ENCODE results near the gene TOR2A. TPM values are rescaled to one million over a fixed set of nuclear protein-coding genes. Genes with fewer than 3 reads are reported as not detected.

TOR2A gene
- polyA plus RNA-seq, 3 donors, result 57.4 to 63.8 (median 60.0) TPM

GRCh38 chr9:127732444-127732843 lies 2.6 kb downstream of the TOR2A start:
- peaks cover 41% of the 10 kb centered on the region for H4K20me1 ChIP-seq (ENCODE audit: insufficient read depth, low read length)
- H3K9me3 ChIP-seq (replicated peaks in 1 of 2; ENCODE audit: control insufficient read depth in 1 of 2, insufficient read depth in 1 of 2, low read length in 2 of 2), result no peaks in the 10 kb centered on the region
- no peak overlapping the region for H3K27ac Mint-ChIP-seq
- H3K36me3 ChIP-seq (replicated peaks in 1 of 2; ENCODE audit: control insufficient read depth in 1 of 2, insufficient read depth in 2 of 2, low read length in 2 of 2), result peaks cover 16 to 32% of the 10 kb centered on the region in 2 donors
- H3K4me1 ChIP-seq (ENCODE audit: control insufficient read depth in 1 of 2, insufficient read depth in 2 of 2, low read length in 2 of 2), result peaks cover 19 to 25% of the 10 kb centered on the region in 2 donors
- TF ChIP-seq, protein P1, sequence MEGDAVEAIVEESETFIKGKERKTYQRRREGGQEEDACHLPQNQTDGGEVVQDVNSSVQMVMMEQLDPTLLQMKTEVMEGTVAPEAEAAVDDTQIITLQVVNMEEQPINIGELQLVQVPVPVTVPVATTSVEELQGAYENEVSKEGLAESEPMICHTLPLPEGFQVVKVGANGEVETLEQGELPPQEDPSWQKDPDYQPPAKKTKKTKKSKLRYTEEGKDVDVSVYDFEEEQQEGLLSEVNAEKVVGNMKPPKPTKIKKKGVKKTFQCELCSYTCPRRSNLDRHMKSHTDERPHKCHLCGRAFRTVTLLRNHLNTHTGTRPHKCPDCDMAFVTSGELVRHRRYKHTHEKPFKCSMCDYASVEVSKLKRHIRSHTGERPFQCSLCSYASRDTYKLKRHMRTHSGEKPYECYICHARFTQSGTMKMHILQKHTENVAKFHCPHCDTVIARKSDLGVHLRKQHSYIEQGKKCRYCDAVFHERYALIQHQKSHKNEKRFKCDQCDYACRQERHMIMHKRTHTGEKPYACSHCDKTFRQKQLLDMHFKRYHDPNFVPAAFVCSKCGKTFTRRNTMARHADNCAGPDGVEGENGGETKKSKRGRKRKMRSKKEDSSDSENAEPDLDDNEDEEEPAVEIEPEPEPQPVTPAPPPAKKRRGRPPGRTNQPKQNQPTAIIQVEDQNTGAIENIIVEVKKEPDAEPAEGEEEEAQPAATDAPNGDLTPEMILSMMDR (IDR thresholded peaks at IDR 0.05), result no peak
- no peaks in the 10 kb centered on the region for H3K79me2 ChIP-seq (ENCODE audit: insufficient read depth, low read length)
- no peak overlapping the region for H3K4me3 ChIP-seq (replicated peaks in 1 of 3; ENCODE audit: low read depth in 2 of 3, low read length in 3 of 3)
- no peak overlapping the region for H3K4me3 Mint-ChIP-seq
- 97% methylated on average over 20 of the region's 21 CpGs for WGBS (ENCODE audit: insufficient coverage)
- no peak overlapping the region for H3K4me2 ChIP-seq (replicated peaks; ENCODE audit: extremely low read depth, low read length, poor library complexity, severe bottlenecking)
- H3K27ac ChIP-seq (ENCODE audit: low read depth in 1 of 2, low read length in 2 of 2), result no peak overlapping the region
- peaks cover 17% of the 10 kb centered on the region for H3K4me1 Mint-ChIP-seq
- H3K9ac ChIP-seq (ENCODE audit: insufficient read depth, low read length, poor library complexity, severe bottlenecking), result no peak overlapping the region
- intact Hi-C loops (cut with micrococcal nuclease), result loop anchor here (2.0 to 5.0 kb wide), 2 partner anchors 140 to 228 kb away; no protein-coding TSS in a partner anchor
- H2AFZ ChIP-seq (ENCODE audit: insufficient read depth, low read depth, low read length, poor library complexity, severe bottlenecking), result no peak overlapping the region
- H3K27me3 Mint-ChIP-seq (ENCODE audit: low read depth in 3 of 3), result peaks cover 0 to 3% (median 0%) of the 10 kb centered on the region in 3 donors
- peaks cover 0 to 1% (median 0%) of the 10 kb centered on the region in 7 donors for H3K9me3 Mint-ChIP-seq
- H3K27me3 ChIP-seq (ENCODE audit: control insufficient read depth in 2 of 2, insufficient read depth in 2 of 2, low read length in 2 of 2), result no peaks in the 10 kb centered on the region
- H3K36me3 Mint-ChIP-seq, result peaks cover 19 to 40% of the 10 kb centered on the region in 2 donors
- DNase-seq, result no peak

DNA sequence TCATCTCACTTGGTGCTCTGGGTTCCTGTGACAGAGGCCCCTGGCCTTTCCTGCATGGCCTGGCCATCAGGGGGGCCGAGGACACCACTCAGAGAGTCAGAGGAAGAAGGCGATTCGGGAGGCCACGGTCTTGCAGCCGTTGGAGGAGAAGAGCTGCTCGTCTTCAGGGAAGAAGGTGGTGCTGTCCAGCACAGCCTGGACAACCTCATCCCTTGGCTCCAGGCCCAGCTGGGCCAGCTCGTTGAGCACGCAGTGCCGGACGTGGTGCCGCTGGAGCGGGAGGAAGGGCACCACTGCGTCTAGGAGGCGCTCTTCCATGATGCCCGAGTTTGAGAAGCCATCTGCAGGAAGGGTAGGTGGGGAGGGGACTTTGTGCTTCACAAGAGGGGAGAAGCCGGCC lies 3.2 kb downstream of the TOR2A start:
- H3K27ac Mint-ChIP-seq, result peak overlapping the region in 3 of 7 donors; percentile 15 to 77 (median 60)
- no peak overlapping the region for H3K9ac ChIP-seq (ENCODE audit: insufficient read depth, low read length, poor library complexity, severe bottlenecking)
- no peak overlapping the region for H3K4me3 Mint-ChIP-seq

More for the DNA sequence above, 3.2 kb downstream of the TOR2A start:
- H2AFZ ChIP-seq (ENCODE audit: insufficient read depth, low read depth, low read length, poor library complexity, severe bottlenecking), result no peak overlapping the region
- H3K79me2 ChIP-seq (ENCODE audit: insufficient read depth, low read length), result no peaks in the 10 kb centered on the region
- H3K4me1 ChIP-seq (ENCODE audit: control insufficient read depth in 1 of 2, insufficient read depth in 2 of 2, low read length in 2 of 2), result peaks cover 19 to 25% of the 10 kb centered on the region in 2 donors
- no peak overlapping the region for H3K27ac ChIP-seq (ENCODE audit: low read depth in 1 of 2, low read length in 2 of 2)
- peaks cover 16 to 32% of the 10 kb centered on the region in 2 donors for H3K36me3 ChIP-seq (replicated peaks in 1 of 2; ENCODE audit: control insufficient read depth in 1 of 2, insufficient read depth in 2 of 2, low read length in 2 of 2)
- Mint-ChIP-seq H3K36me3 (peaks cover 16 to 37% of the 10 kb centered on the region in 2 donors), H3K4me1 (peaks cover 17% of the 10 kb centered on the region), H3K27me3 (ENCODE audit: low read depth in 3 of 3) (peaks cover 0 to 6% (median 2%) of the 10 kb centered on the region in 3 donors), H3K9me3 (peaks cover 0 to 1% (median 0%) of the 10 kb centered on the region in 7 donors)
- 94% methylated on average over 14 of the region's 16 CpGs for WGBS (ENCODE audit: insufficient coverage)
- H3K4me3 ChIP-seq (replicated peaks in 1 of 3; ENCODE audit: low read depth in 2 of 3, low read length in 3 of 3), result no peak overlapping the region
- TF ChIP-seq, protein P1 (IDR thresholded peaks at IDR 0.05), result no peak
- H3K9me3 ChIP-seq (replicated peaks in 1 of 2; ENCODE audit: control insufficient read depth in 1 of 2, insufficient read depth in 1 of 2, low read length in 2 of 2), result no peaks in the 10 kb centered on the region
- H3K27me3 ChIP-seq (ENCODE audit: control insufficient read depth in 2 of 2, insufficient read depth in 2 of 2, low read length in 2 of 2), result no peaks in the 10 kb centered on the region
- DNase-seq, result no peak
- peaks cover 41% of the 10 kb centered on the region for H4K20me1 ChIP-seq (ENCODE audit: insufficient read depth, low read length)
- H3K4me2 ChIP-seq (replicated peaks; ENCODE audit: extremely low read depth, low read length, poor library complexity, severe bottlenecking), result no peak overlapping the region
- intact Hi-C loops (cut with micrococcal nuclease), result loop anchor here (2.0 to 5.0 kb wide), 2 partner anchors 140 to 227 kb away; no protein-coding TSS in a partner anchor

Measured in CD14-positive monocyte (primary cell).